ENCODE measurements around the gene CFAP77. TPM values are rescaled to one million over a fixed set of nuclear protein-coding genes. Genes with fewer than 3 reads are reported as not detected.

CFAP77 gene
- total RNA-seq, 1 experiment from 2014 or later, result 0.11 TPM

DNA sequence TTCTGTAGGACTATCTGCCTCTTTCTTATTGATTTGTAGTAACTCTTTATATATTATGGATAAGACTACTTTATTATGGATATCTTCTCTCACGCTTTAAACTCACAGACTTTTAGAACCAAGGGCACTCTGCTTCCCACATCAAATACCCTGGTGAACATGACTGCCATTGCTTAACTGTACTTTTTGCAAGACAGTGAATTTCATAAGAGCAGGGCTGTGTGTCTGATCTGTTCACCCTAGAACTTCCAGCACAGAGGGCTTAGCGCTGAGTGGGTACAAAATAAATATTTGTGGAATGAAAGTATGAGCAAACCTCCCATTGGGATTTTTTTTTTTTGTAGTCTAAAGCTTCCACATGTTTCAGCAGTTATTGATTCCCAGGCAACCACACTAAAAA, 84.8 kb downstream of the CFAP77 start:
- ATAC-seq (no peak), DNase-seq (no peak)
- Histone ChIP-seq H3K9me3 (ENCODE audit: low read length) (no peaks in the 10 kb centered on the region), H3K36me3 (ENCODE audit: low read depth, low read length) (no peaks in the 10 kb centered on the region), H4K20me1 (ENCODE audit: low read length) (no peaks in the 10 kb centered on the region), H3K9me2 (replicated peaks; ENCODE audit: low read length) (no peaks in the 10 kb centered on the region), H3K27ac (ENCODE audit: low read length) (no peak overlapping the region), H3K27me3 (ENCODE audit: low read length) (peaks cover 32% of the 10 kb centered on the region), H3F3A (ENCODE audit: low read length, unreplicated experiment) (no peaks in the 10 kb centered on the region), H3K4me1 (ENCODE audit: insufficient read depth, low read length) (no peaks in the 10 kb centered on the region), H3K9ac (ENCODE audit: low read length) (no peak overlapping the region), H3K4me2 (ENCODE audit: low read length) (no peak overlapping the region), H3K4me3 (ENCODE audit: low read length) (no peak overlapping the region), H2AFZ (ENCODE audit: low read length) (no peak overlapping the region), H3K79me2 (ENCODE audit: low read length) (no peaks in the 10 kb centered on the region)
- ChIA-PET CTCF (no interaction called here), POLR2A (ENCODE audit: unreplicated experiment) (no interaction called here)
- TF ChIP-seq, protein P1, sequence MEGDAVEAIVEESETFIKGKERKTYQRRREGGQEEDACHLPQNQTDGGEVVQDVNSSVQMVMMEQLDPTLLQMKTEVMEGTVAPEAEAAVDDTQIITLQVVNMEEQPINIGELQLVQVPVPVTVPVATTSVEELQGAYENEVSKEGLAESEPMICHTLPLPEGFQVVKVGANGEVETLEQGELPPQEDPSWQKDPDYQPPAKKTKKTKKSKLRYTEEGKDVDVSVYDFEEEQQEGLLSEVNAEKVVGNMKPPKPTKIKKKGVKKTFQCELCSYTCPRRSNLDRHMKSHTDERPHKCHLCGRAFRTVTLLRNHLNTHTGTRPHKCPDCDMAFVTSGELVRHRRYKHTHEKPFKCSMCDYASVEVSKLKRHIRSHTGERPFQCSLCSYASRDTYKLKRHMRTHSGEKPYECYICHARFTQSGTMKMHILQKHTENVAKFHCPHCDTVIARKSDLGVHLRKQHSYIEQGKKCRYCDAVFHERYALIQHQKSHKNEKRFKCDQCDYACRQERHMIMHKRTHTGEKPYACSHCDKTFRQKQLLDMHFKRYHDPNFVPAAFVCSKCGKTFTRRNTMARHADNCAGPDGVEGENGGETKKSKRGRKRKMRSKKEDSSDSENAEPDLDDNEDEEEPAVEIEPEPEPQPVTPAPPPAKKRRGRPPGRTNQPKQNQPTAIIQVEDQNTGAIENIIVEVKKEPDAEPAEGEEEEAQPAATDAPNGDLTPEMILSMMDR (conservative IDR thresholded peaks at IDR 0.05; ENCODE audit: low read depth, low read length), result no peak
- TF ChIP-seq EZH2phosphoT487 (IDR thresholded peaks at IDR 0.05; ENCODE audit: borderline replicate concordance, low read length), result no peak
- no peak for TF ChIP-seq EZH2 (IDR thresholded peaks at IDR 0.05; ENCODE audit: low read length, unreplicated experiment)
- no TSS peak for BruUV-seq (replicated peaks)
- intact Hi-C loops (cut with micrococcal nuclease), result no loop called here

DNA sequence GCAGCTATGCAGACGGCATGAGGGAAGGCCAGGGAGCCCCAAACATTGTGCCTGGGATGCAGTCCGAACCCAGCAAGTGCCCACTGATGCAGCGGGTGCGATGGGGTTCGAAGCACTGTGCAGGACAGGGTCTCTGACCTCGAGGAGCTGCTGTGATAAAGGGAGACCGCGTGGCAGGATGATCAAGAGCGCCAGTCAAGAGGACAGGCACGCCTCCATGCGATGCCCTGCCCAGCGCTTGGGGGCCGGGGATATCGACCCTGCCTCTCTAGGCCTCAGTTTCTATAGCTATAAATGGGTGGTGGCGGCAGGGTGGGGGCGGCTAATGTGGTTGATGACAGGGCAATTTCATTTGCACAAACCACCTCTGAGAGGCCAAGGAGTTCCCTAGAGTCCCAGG, 87.7 kb downstream of the CFAP77 start:
- H3K9ac ChIP-seq (ENCODE audit: low read length), result no peak overlapping the region
- no peaks in the 10 kb centered on the region for H3K4me1 ChIP-seq (ENCODE audit: insufficient read depth, low read length)
- H2AFZ ChIP-seq (ENCODE audit: low read length), result no peak overlapping the region
- H3K9me3 ChIP-seq (ENCODE audit: low read length), result no peaks in the 10 kb centered on the region
- intact Hi-C loops (cut with micrococcal nuclease), result no loop called here
- ATAC-seq, result no peak
- H3K27ac ChIP-seq (ENCODE audit: low read length), result no peak overlapping the region
- H4K20me1 ChIP-seq (ENCODE audit: low read length), result no peaks in the 10 kb centered on the region
- CTCF ChIA-PET, result no interaction called here
- H3K79me2 ChIP-seq (ENCODE audit: low read length), result no peaks in the 10 kb centered on the region
- no peaks in the 10 kb centered on the region for H3K36me3 ChIP-seq (ENCODE audit: low read depth, low read length)
- no peaks in the 10 kb centered on the region for H3F3A ChIP-seq (ENCODE audit: low read length, unreplicated experiment)
- H3K27me3 ChIP-seq (ENCODE audit: low read length), result peaks cover 18% of the 10 kb centered on the region; the same call in 1 of the 2 replicates
- no peak overlapping the region for H3K4me3 ChIP-seq (ENCODE audit: low read length)
- POLR2A ChIA-PET (ENCODE audit: unreplicated experiment), result no interaction called here
- BruUV-seq (replicated peaks), result no TSS peak
- no peak for DNase-seq
- no peak for TF ChIP-seq EZH2 (IDR thresholded peaks at IDR 0.05; ENCODE audit: low read length, unreplicated experiment)
- TF ChIP-seq, protein P1 (conservative IDR thresholded peaks at IDR 0.05; ENCODE audit: low read depth, low read length), result no peak
- no peak for TF ChIP-seq EZH2phosphoT487 (IDR thresholded peaks at IDR 0.05; ENCODE audit: borderline replicate concordance, low read length)
- H3K9me2 ChIP-seq (replicated peaks; ENCODE audit: low read length), result no peaks in the 10 kb centered on the region
- H3K4me2 ChIP-seq (ENCODE audit: low read length), result no peak overlapping the region

DNA sequence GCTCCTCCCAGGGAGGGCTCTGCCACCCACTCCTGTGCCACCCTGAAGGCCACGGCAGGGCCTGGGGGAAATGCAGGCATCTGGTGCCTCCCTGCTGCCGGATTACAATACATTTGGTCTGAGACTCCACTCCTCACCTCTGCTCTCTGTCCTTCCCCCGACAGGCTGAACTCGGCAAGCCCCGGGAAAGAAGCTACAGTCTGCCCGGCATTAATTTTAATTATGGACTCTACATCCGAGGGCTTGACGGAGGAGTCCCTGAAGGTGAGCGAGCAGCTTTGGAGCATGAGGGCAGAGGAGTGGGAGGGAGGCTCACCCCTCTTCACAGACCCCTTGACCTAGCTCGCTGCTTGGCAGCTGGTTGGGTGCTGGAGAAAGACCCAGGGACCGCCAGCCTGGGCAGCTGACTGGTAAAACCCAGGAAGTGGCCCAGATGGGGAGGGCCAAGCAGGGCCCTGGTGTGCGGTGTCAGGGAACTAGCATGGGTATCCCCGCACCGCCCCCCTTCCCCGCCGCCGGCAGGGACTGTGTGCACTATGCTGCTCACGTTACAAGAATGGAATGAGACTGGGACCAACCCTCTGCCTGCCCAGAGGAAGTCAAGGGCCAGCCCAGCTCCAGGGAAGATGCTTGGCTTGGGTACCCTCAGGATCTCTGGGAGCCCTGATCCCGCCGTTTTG, 88.7 kb downstream of the CFAP77 start:
- Histone ChIP-seq H3K4me3 (ENCODE audit: low read length) (no peak overlapping the region), H3K9me3 (ENCODE audit: low read length) (no peaks in the 10 kb centered on the region), H3K4me1 (ENCODE audit: insufficient read depth, low read length) (no peaks in the 10 kb centered on the region), H3K9me2 (replicated peaks; ENCODE audit: low read length) (no peaks in the 10 kb centered on the region), H3K36me3 (ENCODE audit: low read depth, low read length) (no peaks in the 10 kb centered on the region), H3K79me2 (ENCODE audit: low read length) (no peaks in the 10 kb centered on the region), H3K9ac (ENCODE audit: low read length) (no peak overlapping the region), H3K4me2 (ENCODE audit: low read length) (no peak overlapping the region), H2AFZ (ENCODE audit: low read length) (no peak overlapping the region), H3F3A (ENCODE audit: low read length, unreplicated experiment) (no peaks in the 10 kb centered on the region), H3K27me3 (ENCODE audit: low read length) (peaks cover 15% of the 10 kb centered on the region), H3K27ac (ENCODE audit: low read length) (no peak overlapping the region), H4K20me1 (ENCODE audit: low read length) (no peaks in the 10 kb centered on the region)
- ChIA-PET CTCF (no interaction called here), POLR2A (ENCODE audit: unreplicated experiment) (no interaction called here)
- ATAC-seq (no peak), DNase-seq (no peak)
- no TSS peak for BruUV-seq (replicated peaks)
- intact Hi-C loops (cut with micrococcal nuclease), result no loop called here
- TF ChIP-seq, protein P1 (conservative IDR thresholded peaks at IDR 0.05; ENCODE audit: low read depth, low read length), result no peak
- TF ChIP-seq EZH2 (IDR thresholded peaks at IDR 0.05; ENCODE audit: low read length, unreplicated experiment) (no peak), EZH2phosphoT487 (IDR thresholded peaks at IDR 0.05; ENCODE audit: borderline replicate concordance, low read length) (no peak)

All from PC-3 (cell line).